ENCODE data around the gene CBARP. TPM values are rescaled to one million over a fixed set of nuclear protein-coding genes. Genes with fewer than 3 reads are reported as not detected.
"Not testable (repeated sequence)": the region's sequence is repeated elsewhere in the genome, so short reads cannot be mapped to it uniquely, and the experiment has no call there.

CBARP gene
- total RNA-seq, 1 donor from 2014 or later, result 3.9 TPM

- no peaks in the 10 kb centered on the region for H3K36me3 ChIP-seq
- peaks cover 92% of the 10 kb centered on the region for H3K4me1 ChIP-seq
- no peaks in the 10 kb centered on the region for H3K27me3 ChIP-seq
- peak overlapping the region; percentile 16 to 20 for H3K4me3 ChIP-seq
- H3K9me3 ChIP-seq, result no peaks in the 10 kb centered on the region
- no peak for DNase-seq (ENCODE audit: extremely low spot score in 2 of 2)
- peak overlapping the region; percentile 85 for H3K27ac ChIP-seq
- TF ChIP-seq CTCF (IDR thresholded peaks at IDR 0.05) (no peak), POLR2A (IDR thresholded peaks at IDR 0.05) (peak in 1 of 2 donors; percentile 7), POLR2AphosphoS5 (IDR thresholded peaks at IDR 0.05; ENCODE audit: insufficient read depth in 1 of 2, low read depth in 1 of 2) (peak; percentile 72 to 89)
- intact Hi-C loops (cut with DNase I), result no loop called here
Observed at GRCh38 chr19:1213391-1214286, 24.2 kb downstream of the CBARP start.

GRCh38 chr19:1211494-1212234 is 26.1 kb downstream of the CBARP start:
- Histone ChIP-seq H3K4me1 (peaks cover 95% of the 10 kb centered on the region), H3K27ac (peak overlapping the region; percentile 42)
- intact Hi-C loops (cut with DNase I), result no loop called here

GRCh38 chr19:1210227-1210538 is 27.6 kb downstream of the CBARP start:
- H3K4me3 ChIP-seq, result no peak overlapping the region
- peak overlapping the region; percentile 66 for H3K27ac ChIP-seq
- no peaks in the 10 kb centered on the region for H3K27me3 ChIP-seq
- DNase-seq (ENCODE audit: extremely low spot score in 2 of 2), result no peak
- no peaks in the 10 kb centered on the region for H3K36me3 ChIP-seq
- peaks cover 85% of the 10 kb centered on the region for H3K4me1 ChIP-seq
- intact Hi-C loops (cut with DNase I), result no loop called here
- TF ChIP-seq POLR2A (IDR thresholded peaks at IDR 0.05) (no peak), CTCF (IDR thresholded peaks at IDR 0.05) (no peak), POLR2AphosphoS5 (IDR thresholded peaks at IDR 0.05; ENCODE audit: insufficient read depth in 1 of 2, low read depth in 1 of 2) (no peak)
- H3K9me3 ChIP-seq, result no peaks in the 10 kb centered on the region

More at GRCh38 chr19:1211494-1212234, 26.1 kb downstream of the CBARP start:
- no peak for DNase-seq (ENCODE audit: extremely low spot score in 2 of 2)
- no peaks in the 10 kb centered on the region for H3K27me3 ChIP-seq
- TF ChIP-seq POLR2AphosphoS5 (IDR thresholded peaks at IDR 0.05; ENCODE audit: insufficient read depth in 1 of 2, low read depth in 1 of 2) (peak in 1 of 2 donors; percentile 28), CTCF (IDR thresholded peaks at IDR 0.05) (no peak)
- no peaks in the 10 kb centered on the region for H3K9me3 ChIP-seq
- H3K36me3 ChIP-seq, result no peaks in the 10 kb centered on the region
- no peak overlapping the region for H3K4me3 ChIP-seq

GRCh38 chr19:1208830-1209229 is 29.0 kb downstream of the CBARP start:
- peak overlapping the region in 1 of 2 donors; percentile 6 for H3K4me3 ChIP-seq
- not testable (repeated sequence) for DNase-seq (ENCODE audit: extremely low spot score in 2 of 2)

GRCh38 chr19:1206864-1207450 is 30.8 kb downstream of the CBARP start:
- TF ChIP-seq POLR2A (IDR thresholded peaks at IDR 0.05), result no peak
- TF ChIP-seq POLR2AphosphoS5 (IDR thresholded peaks at IDR 0.05; ENCODE audit: insufficient read depth in 1 of 2, low read depth in 1 of 2), result no peak
- no peak for TF ChIP-seq CTCF (IDR thresholded peaks at IDR 0.05)
- H3K36me3 ChIP-seq, result no peaks in the 10 kb centered on the region
- H3K9me3 ChIP-seq, result no peaks in the 10 kb centered on the region
- H3K27me3 ChIP-seq, result no peaks in the 10 kb centered on the region
- peak overlapping the region; percentile 79 for H3K27ac ChIP-seq
- H3K4me3 ChIP-seq, result peak overlapping the region; percentile 72 to 74
- no peak for DNase-seq (ENCODE audit: extremely low spot score in 2 of 2)
- H3K4me1 ChIP-seq, result peaks cover 60% of the 10 kb centered on the region
- intact Hi-C loops (cut with DNase I), result no loop called here

More at GRCh38 chr19:1208830-1209229, 29.0 kb downstream of the CBARP start:
- H3K36me3 ChIP-seq; H3K9me3 ChIP-seq; H3K27me3 ChIP-seq; intact Hi-C loops (cut with DNase I): not testable (repeated sequence)
- Histone ChIP-seq H3K4me1 (peaks cover 77% of the 10 kb centered on the region), H3K27ac (peak overlapping the region; percentile 23)
